ENCODE data around the gene ECSCR. TPM values are rescaled to one million over a fixed set of nuclear protein-coding genes. Genes with fewer than 3 reads are reported as not detected.
"Not testable (repeated sequence)": the region's sequence is repeated elsewhere in the genome, so short reads cannot be mapped to it uniquely, and the experiment has no call there.

Gene ECSCR
- total RNA-seq: 10 to 100 TPM in 3 of 4 donors, 1 to 10 TPM in 1; 7.9 to 16.2 (median 12.3) TPM
- polyA plus RNA-seq: 10 to 100 TPM in 2 of 3 donors, 1 to 10 TPM in 1; 7.6 to 25.4 (median 23.0) TPM
- long read RNA-seq, donor 1: 0 reads
- long read RNA-seq, donor 2, partial matches to known transcripts: 2 of 6 reads
- long read RNA-seq, donor 2, other reads (novel, unspliced or antisense): 0 of 6 reads

GRCh38 chr5:139462586-139463276, at the start of gene ECSCR:
TSS of gene ECSCR (minus strand) at chr5:139462743. CDS start at chr5:139462670, 73 bp downstream.
- intact Hi-C loops (cut with DNase I): no loop called here
- ATAC-seq (peak in 3 of 4 donors; percentile 29 to 49 (median 47)), DNase-seq (no peak)
- WGBS, 3 donors: 71 to 75% (median 73%) methylated on average over 10 of the region's 10 CpGs
- Histone ChIP-seq H3K27me3 (ENCODE audit: insufficient read depth in 3 of 3, low read length in 2 of 3) (no peaks in the 10 kb centered on the region), H3K9me3 (no peaks in the 10 kb centered on the region), H3K4me1 (no peaks in the 10 kb centered on the region), H3K4me3 (peak within 1 kb of the TSS; percentile 58), H3K36me3 (ENCODE audit: insufficient read depth in 1 of 2, low read depth in 1 of 2) (no peaks in the 10 kb centered on the region), H3K27ac (peak within 1 kb of the TSS; percentile 65)
- TF ChIP-seq CTCF (IDR thresholded peaks at IDR 0.05): no peak

GRCh38 chr5:139504722-139505121, 42.2 kb upstream of the ECSCR start:
- H3K27ac ChIP-seq; DNase-seq; ATAC-seq; H3K4me3 ChIP-seq; H3K4me1 ChIP-seq; H3K27me3 ChIP-seq (ENCODE audit: insufficient read depth in 3 of 3, low read length in 2 of 3); intact Hi-C loops (cut with DNase I); H3K9me3 ChIP-seq; H3K36me3 ChIP-seq (ENCODE audit: insufficient read depth in 1 of 2, low read depth in 1 of 2): not testable (repeated sequence)
- WGBS, 3 donors: 75 to 89% (median 85%) methylated on average over 5 of the region's 5 CpGs

GRCh38 chr5:139503879-139504278, 41.3 kb upstream of the ECSCR start:
- H3K4me3 ChIP-seq; H3K9me3 ChIP-seq; H3K4me1 ChIP-seq; H3K27me3 ChIP-seq (ENCODE audit: insufficient read depth in 3 of 3, low read length in 2 of 3); intact Hi-C loops (cut with DNase I); H3K36me3 ChIP-seq (ENCODE audit: insufficient read depth in 1 of 2, low read depth in 1 of 2); DNase-seq; ATAC-seq; H3K27ac ChIP-seq: not testable (repeated sequence)
- 76 to 79% (median 78%) methylated on average over 15 of the region's 15 CpGs for WGBS, 3 donors

- DNase-seq; intact Hi-C loops (cut with DNase I); H3K27ac ChIP-seq; H3K4me3 ChIP-seq; ATAC-seq; H3K9me3 ChIP-seq; H3K4me1 ChIP-seq; H3K27me3 ChIP-seq (ENCODE audit: insufficient read depth in 3 of 3, low read length in 2 of 3); H3K36me3 ChIP-seq (ENCODE audit: insufficient read depth in 1 of 2, low read depth in 1 of 2): not testable (repeated sequence)
- WGBS, 3 donors: 89 to 90% (median 90%) methylated on average over 15 of the region's 15 CpGs
Observed at GRCh38 chr5:139503036-139503817, 40.7 kb upstream of the ECSCR start.

- no peaks in the 10 kb centered on the region for H3K4me1 ChIP-seq
- DNase-seq (no peak), ATAC-seq (no peak)
- H3K27ac ChIP-seq: no peak overlapping the region
- TF ChIP-seq CTCF (IDR thresholded peaks at IDR 0.05): no peak
- no peaks in the 10 kb centered on the region for H3K27me3 ChIP-seq (ENCODE audit: insufficient read depth in 3 of 3, low read length in 2 of 3)
- no peaks in the 10 kb centered on the region for H3K36me3 ChIP-seq (ENCODE audit: insufficient read depth in 1 of 2, low read depth in 1 of 2)
- intact Hi-C loops (cut with DNase I): no loop called here
- WGBS, 3 donors: 49 to 80% (median 61%) methylated on average over 4 of the region's 4 CpGs
- H3K9me3 ChIP-seq: no peaks in the 10 kb centered on the region
- H3K4me3 ChIP-seq: no peak overlapping the region
Observed at GRCh38 chr5:139501381-139501780, 38.8 kb upstream of the ECSCR start.
